ENCODE results near the gene SMARCB1.

DNA sequence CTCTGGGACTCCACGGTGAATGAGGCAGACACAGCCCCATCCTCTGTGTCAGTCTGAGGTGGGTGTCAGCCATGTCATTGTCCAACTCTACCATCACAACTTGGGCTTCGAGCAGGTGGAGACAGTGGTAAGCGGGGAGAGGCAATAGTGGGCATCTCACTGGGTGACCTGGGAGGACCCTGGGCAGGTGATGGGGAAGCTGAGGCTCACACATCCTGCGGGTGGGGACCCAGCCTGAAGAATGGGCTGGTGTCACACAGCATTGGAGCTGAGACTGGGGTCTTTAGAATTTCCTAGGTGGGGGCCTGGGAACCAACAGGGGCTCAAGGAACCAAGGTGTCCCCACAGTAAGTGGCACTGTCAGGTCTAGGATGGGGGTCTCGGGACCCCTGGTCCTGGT lies 7.0 kb upstream of the SMARCB1 start:
- TF ChIP-seq, protein P1, sequence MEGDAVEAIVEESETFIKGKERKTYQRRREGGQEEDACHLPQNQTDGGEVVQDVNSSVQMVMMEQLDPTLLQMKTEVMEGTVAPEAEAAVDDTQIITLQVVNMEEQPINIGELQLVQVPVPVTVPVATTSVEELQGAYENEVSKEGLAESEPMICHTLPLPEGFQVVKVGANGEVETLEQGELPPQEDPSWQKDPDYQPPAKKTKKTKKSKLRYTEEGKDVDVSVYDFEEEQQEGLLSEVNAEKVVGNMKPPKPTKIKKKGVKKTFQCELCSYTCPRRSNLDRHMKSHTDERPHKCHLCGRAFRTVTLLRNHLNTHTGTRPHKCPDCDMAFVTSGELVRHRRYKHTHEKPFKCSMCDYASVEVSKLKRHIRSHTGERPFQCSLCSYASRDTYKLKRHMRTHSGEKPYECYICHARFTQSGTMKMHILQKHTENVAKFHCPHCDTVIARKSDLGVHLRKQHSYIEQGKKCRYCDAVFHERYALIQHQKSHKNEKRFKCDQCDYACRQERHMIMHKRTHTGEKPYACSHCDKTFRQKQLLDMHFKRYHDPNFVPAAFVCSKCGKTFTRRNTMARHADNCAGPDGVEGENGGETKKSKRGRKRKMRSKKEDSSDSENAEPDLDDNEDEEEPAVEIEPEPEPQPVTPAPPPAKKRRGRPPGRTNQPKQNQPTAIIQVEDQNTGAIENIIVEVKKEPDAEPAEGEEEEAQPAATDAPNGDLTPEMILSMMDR (IDR thresholded peaks at IDR 0.05): no peak
- TF ChIP-seq POLR2A (IDR thresholded peaks at IDR 0.05) (no peak), POLR2AphosphoS5 (IDR thresholded peaks at IDR 0.05) (no peak)

All from sigmoid colon (tissue), 4 donors.